Endodermal cell (in vitro differentiated cells): Measurements from ENCODE around the gene ONECUT3. TPM values are rescaled to one million over a fixed set of nuclear protein-coding genes. Genes with fewer than 3 reads are reported as not detected.

Experiments used
- DNase-seq: peaks from one replicate; pipeline ENCODE4 v3.0.0-alpha.2; 2017
- H3K27ac ChIP-seq: 2 replicates; pipeline ENCODE4 v1.5.1; 2013; ENCODE audit warnings: mild to moderate bottlenecking, low read depth, low read length, moderate library complexity
- H3K27me3 ChIP-seq: 2 replicates; pipeline ENCODE4 v1.6.1; 2013; ENCODE audit warnings: mild to moderate bottlenecking, low read length, moderate library complexity; ENCODE audit not compliant: insufficient read depth, control insufficient read depth, poor library complexity, severe bottlenecking
- H3K36me3 ChIP-seq: 2 replicates; pipeline ENCODE4 v1.7.0; 2013; ENCODE audit warnings: mild to moderate bottlenecking, low read length, moderate library complexity; ENCODE audit not compliant: control insufficient read depth, insufficient read depth
- H3K4me1 ChIP-seq: one replicate; pipeline ENCODE4 v1.7.0; 2013; ENCODE audit warnings: low read length; ENCODE audit not compliant: control insufficient read depth, insufficient read depth
- H3K4me3 ChIP-seq: 2 replicates; pipeline ENCODE4 v1.5.1; 2013; ENCODE audit warnings: mild to moderate bottlenecking, low read length, moderate library complexity
- H3K9ac ChIP-seq: 2 replicates; pipeline ENCODE4 v1.6.1; 2013; ENCODE audit warnings: mild to moderate bottlenecking, low read length, moderate library complexity; ENCODE audit not compliant: poor library complexity, severe bottlenecking; ENCODE audit errors: extremely low read depth
- H3K9me3 ChIP-seq: 2 replicates; pipeline ENCODE4 v1.6.1; 2013; ENCODE audit warnings: mild to moderate bottlenecking, low read length, moderate library complexity; ENCODE audit not compliant: control insufficient read depth
- H3K27ac Mint-ChIP-seq: 2 replicates; pipeline ENCODE4 v1.8.0; 2020; ENCODE audit warnings: mixed read lengths
- H3K27me3 Mint-ChIP-seq: 2 replicates; pipeline ENCODE4 v1.8.0; 2021; ENCODE audit warnings: mild to moderate bottlenecking, mixed read lengths; ENCODE audit not compliant: insufficient read depth
- H3K36me3 Mint-ChIP-seq: 2 replicates; pipeline ENCODE4 v1.8.0; 2020; ENCODE audit warnings: low read depth, mixed read lengths
- H3K4me1 Mint-ChIP-seq: 2 replicates; pipeline ENCODE4 v1.8.0; 2020; ENCODE audit warnings: mixed read lengths
- H3K4me3 Mint-ChIP-seq: 2 replicates; pipeline ENCODE4 v1.8.0; 2020; ENCODE audit warnings: mild to moderate bottlenecking, moderate library complexity, mixed read lengths
- H3K9me3 Mint-ChIP-seq: 2 replicates; pipeline ENCODE4 v1.8.0; 2020; ENCODE audit warnings: mild to moderate bottlenecking, mixed read lengths
- WGBS, 2 experiments: methylation state at CpG; one replicate each; pipeline versions ENCODE4 v1.1.5 to v1.1.7; 2013; ENCODE audit warnings: missing lambda C conversion rate in 2 of 2, mixed read lengths in 1 of 2; ENCODE audit not compliant: insufficient coverage in 1 of 2, insufficient read length in 1 of 2; 5-methylcytosine and 5-hydroxymethylcytosine counted together
- total RNA-seq, 2 donors: library from RNA; stranded (reverse); fragmentation: NEBNext Ultra II Directional in 1 of 2; extraction: Animal tissue kit (Norgen Biotek cat#: 25700) in 1 of 2; gene quantifications; 2 replicates in 1 of 2; 3 replicates in 1 of 2; pipeline ENCODE4 v1.2.1, GENCODE V29; 2021
- TF ChIP-seq, protein P1 (sequence below): fragments of 200-600 bp; sonication (generic); conservative IDR thresholded peaks from 2 replicates; pipeline ENCODE4 v1.5.0; 2021; ENCODE audit warnings: antibody characterized with exemption, mild to moderate bottlenecking

The ONECUT3 gene
- total RNA-seq, 2 donors from 2014 or later = 0.04 TPM; not detected in 1

GRCh38 chr19:1813192-1814182 lies 60.2 kb downstream of the ONECUT3 start:
- peak overlapping the region; percentile 33 for H3K9ac ChIP-seq
- H3K27ac ChIP-seq = peak overlapping the region; percentile 53
- peak overlapping the region; percentile 95 for H3K27ac Mint-ChIP-seq

GRCh38 chr19:1814391-1814790 lies 61.1 kb downstream of the ONECUT3 start:
- no peaks in the 10 kb centered on the region for H3K27me3 ChIP-seq
- Mint-ChIP-seq H3K27me3 (peaks cover 8% of the 10 kb centered on the region), H3K36me3 (peaks cover 9% of the 10 kb centered on the region), H3K9me3 (no peaks in the 10 kb centered on the region), H3K4me1 (peaks cover 2% of the 10 kb centered on the region), H3K4me3 (no peak overlapping the region), H3K27ac (no peak overlapping the region)
- H3K9me3 ChIP-seq = no peaks in the 10 kb centered on the region
- DNase-seq = no peak
- no peak overlapping the region for H3K9ac ChIP-seq
- no peak overlapping the region for H3K27ac ChIP-seq
- H3K4me1 ChIP-seq = no peaks in the 10 kb centered on the region
- TF ChIP-seq, protein P1, sequence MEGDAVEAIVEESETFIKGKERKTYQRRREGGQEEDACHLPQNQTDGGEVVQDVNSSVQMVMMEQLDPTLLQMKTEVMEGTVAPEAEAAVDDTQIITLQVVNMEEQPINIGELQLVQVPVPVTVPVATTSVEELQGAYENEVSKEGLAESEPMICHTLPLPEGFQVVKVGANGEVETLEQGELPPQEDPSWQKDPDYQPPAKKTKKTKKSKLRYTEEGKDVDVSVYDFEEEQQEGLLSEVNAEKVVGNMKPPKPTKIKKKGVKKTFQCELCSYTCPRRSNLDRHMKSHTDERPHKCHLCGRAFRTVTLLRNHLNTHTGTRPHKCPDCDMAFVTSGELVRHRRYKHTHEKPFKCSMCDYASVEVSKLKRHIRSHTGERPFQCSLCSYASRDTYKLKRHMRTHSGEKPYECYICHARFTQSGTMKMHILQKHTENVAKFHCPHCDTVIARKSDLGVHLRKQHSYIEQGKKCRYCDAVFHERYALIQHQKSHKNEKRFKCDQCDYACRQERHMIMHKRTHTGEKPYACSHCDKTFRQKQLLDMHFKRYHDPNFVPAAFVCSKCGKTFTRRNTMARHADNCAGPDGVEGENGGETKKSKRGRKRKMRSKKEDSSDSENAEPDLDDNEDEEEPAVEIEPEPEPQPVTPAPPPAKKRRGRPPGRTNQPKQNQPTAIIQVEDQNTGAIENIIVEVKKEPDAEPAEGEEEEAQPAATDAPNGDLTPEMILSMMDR = no peak
- WGBS, 2 experiments = 92 to 96% methylated on average over 8 to 10 of the region's 10 CpGs
- no peak overlapping the region for H3K4me3 ChIP-seq
- H3K36me3 ChIP-seq = peaks cover 9% of the 10 kb centered on the region

More at GRCh38 chr19:1813192-1814182, 60.2 kb downstream of the ONECUT3 start:
- Mint-ChIP-seq H3K36me3 (peaks cover 9% of the 10 kb centered on the region), H3K4me3 (peak overlapping the region; percentile 75), H3K9me3 (no peaks in the 10 kb centered on the region), H3K4me1 (peaks cover 2% of the 10 kb centered on the region), H3K27me3 (peaks cover 8% of the 10 kb centered on the region)
- WGBS, 2 experiments = 69 to 73% methylated on average over 19 to 21 of the region's 21 CpGs
- Histone ChIP-seq H3K36me3 (peaks cover 7% of the 10 kb centered on the region), H3K27me3 (no peaks in the 10 kb centered on the region), H3K4me3 (peak overlapping the region; percentile 85), H3K9me3 (no peaks in the 10 kb centered on the region), H3K4me1 (no peaks in the 10 kb centered on the region)
- TF ChIP-seq, protein P1 = no peak
- no peak for DNase-seq

DNA sequence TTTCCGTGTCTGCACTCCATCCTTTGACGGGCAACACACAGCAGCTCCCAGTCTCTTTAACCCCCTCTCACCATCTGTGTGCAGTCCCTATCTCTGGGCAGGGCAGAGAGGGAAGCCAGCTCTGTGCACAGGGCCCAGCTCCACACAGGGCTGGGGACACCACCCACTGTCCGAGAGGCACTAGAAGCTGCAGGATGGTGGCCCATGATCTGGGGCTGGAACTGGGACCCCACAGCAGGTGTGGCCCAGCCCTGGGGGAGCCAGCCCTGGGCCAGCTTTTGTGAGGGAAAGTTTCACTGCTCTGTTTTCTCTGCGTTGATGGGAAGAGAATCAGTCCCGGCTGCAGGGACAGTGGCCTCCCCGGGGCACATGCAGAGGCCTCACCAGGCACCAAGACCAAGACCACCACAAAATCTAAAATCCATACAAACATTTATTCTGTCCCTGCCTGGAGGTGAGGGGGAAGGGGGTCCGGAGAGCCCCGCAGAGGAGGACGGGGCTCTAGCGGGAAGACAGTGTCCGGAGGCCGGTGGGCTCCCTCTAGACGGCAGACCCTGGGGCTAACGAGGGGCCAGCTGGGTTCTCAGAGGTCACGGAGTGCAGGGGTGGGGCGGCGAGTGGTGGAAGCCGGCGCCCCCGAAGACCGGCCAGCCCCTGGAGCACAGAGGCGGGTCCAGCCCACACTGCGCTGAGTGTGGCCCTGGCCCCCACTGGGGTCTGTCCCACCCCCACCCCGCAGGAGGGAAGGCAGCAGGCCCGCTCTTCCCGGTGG lies 61.7 kb downstream of the ONECUT3 start:
- H3K4me3 Mint-ChIP-seq = no peak overlapping the region
- TF ChIP-seq, protein P1 = no peak
- H3K4me1 Mint-ChIP-seq = peaks cover 2% of the 10 kb centered on the region

More for the DNA sequence above, 61.7 kb downstream of the ONECUT3 start:
- Histone ChIP-seq H3K9ac (no peak overlapping the region), H3K27ac (no peak overlapping the region), H3K4me1 (no peaks in the 10 kb centered on the region), H3K9me3 (no peaks in the 10 kb centered on the region), H3K4me3 (no peak overlapping the region), H3K27me3 (no peaks in the 10 kb centered on the region), H3K36me3 (peaks cover 10% of the 10 kb centered on the region)
- Mint-ChIP-seq H3K27me3 (peaks cover 8% of the 10 kb centered on the region), H3K27ac (no peak overlapping the region), H3K36me3 (peaks cover 9% of the 10 kb centered on the region), H3K9me3 (no peaks in the 10 kb centered on the region)
- 95% methylated on average over 6 to 23 of the region's 26 CpGs for WGBS, 2 experiments
- no peak for DNase-seq
